Dermis microvascular lymphatic vessel endothelial cell (primary cell): ENCODE results near the gene AOC3. TPM values are rescaled to one million over a fixed set of nuclear protein-coding genes. Genes with fewer than 3 reads are reported as not detected.

Experiments
- DNase-seq, 2 donors: peaks; one replicate each; pipeline versions ENCODE4 v3.0.0 to v3.0.0-alpha.2; 2010; ENCODE audit warnings: low read depth in 2 of 2
- total RNA-seq: library from RNA; depleted of rRNA; stranded (reverse); fragments of >200 nt; gene quantifications from 2 replicates; pipeline ENCODE4 v1.2.1, GENCODE V29; 2014

Gene AOC3, protein sequence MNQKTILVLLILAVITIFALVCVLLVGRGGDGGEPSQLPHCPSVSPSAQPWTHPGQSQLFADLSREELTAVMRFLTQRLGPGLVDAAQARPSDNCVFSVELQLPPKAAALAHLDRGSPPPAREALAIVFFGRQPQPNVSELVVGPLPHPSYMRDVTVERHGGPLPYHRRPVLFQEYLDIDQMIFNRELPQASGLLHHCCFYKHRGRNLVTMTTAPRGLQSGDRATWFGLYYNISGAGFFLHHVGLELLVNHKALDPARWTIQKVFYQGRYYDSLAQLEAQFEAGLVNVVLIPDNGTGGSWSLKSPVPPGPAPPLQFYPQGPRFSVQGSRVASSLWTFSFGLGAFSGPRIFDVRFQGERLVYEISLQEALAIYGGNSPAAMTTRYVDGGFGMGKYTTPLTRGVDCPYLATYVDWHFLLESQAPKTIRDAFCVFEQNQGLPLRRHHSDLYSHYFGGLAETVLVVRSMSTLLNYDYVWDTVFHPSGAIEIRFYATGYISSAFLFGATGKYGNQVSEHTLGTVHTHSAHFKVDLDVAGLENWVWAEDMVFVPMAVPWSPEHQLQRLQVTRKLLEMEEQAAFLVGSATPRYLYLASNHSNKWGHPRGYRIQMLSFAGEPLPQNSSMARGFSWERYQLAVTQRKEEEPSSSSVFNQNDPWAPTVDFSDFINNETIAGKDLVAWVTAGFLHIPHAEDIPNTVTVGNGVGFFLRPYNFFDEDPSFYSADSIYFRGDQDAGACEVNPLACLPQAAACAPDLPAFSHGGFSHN
- 0.26 and 0.89 TPM in 2 replicates for total RNA-seq

DNA sequence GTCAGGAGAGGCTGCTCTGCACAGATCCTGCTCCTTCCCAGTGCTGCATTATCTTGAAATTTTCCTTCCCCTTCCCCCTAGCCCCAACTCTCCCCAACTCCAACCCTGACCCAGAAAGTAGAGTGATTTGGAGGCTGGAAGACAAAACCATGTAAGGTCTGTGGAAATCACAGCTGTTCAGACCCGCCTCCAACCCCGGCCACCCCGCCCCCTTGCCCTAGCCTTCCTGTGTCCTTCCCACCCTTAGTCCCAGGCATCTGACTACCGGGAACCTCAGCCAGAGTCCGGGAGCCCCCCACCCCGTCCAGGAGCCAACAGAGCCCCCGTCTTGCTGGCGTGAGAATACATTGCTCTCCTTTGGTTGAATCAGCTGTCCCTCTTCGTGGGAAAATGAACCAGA, at the start of gene AOC3:
TSS of gene AOC3 (plus strand) at position 246 of the 400 bp plus-strand sequence. CDS start at position 391, 145 bp downstream.
- DNase-seq, result no peak

- no peak for DNase-seq
Observed at GRCh38 chr17:42803074-42803883, 47.7 kb upstream of the AOC3 start.

DNA sequence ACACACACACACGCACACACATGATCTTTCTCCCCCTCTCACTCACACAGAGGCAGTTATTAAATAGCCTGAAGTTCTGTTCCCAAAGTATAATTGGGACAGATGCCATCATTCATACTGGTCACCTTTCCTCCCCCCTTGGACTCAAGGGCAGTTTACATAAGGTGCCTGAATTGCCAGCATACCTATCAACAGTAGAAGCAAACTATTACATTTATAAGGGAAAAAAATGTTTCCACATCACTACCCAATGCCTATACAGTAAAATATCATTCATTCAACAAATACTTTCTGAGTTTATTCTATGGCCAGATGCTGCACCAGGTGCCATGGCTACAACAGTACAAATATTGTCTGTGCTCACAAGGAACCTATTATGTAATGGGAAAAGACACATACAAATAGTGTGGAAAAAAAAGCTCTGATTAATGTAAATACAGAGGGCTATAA, 46.1 kb upstream of the AOC3 start:
- DNase-seq, result no peak

GRCh38 chr17:42806249-42806648, 44.8 kb upstream of the AOC3 start:
- DNase-seq, result no peak

DNA sequence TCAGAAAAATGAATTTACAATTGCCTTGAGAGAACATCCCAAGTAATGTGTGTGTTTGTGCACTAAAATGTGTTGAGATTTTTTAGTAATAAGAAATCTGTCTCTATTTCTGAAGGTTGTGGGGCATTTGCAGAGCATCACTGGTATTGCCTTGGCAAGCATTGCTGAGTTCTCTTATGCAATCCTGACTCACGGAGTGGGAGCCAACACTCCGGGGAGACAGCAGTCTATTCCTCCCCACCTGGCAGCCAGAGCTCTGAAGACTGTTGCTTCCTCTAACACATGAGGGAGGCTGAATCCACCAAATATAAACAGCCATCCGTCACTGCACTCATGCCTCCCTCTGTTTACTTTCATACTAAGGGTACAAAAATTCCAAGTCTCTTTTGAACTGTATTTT, 41.7 kb upstream of the AOC3 start:
- no peak for DNase-seq

GRCh38 chr17:42814633-42815399, 36.2 kb upstream of the AOC3 start:
- peak in 1 of 2 donors; percentile 79 for DNase-seq

GRCh38 chr17:42817866-42818265, 33.1 kb upstream of the AOC3 start:
- DNase-seq, result peak in 1 of 2 donors; percentile 23

DNA sequence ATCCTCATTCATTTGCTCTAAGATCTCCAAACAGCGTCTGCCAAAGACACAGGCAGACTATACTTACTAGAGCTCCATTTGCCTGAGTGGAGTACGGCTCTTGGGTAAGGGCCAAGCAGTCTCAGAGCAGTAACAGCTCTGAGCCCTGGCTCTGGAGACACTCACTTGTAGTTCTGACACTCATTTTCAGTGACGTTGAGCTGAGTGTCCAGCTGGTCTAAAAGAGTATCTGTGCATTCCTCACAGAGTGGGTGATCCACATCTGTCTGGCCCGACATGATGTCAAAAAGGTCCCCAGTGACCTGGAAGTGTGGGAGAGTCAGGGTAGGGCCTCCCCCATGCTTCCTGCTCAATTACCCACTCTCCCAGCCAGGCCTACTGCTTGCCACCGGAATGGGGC, 32.6 kb upstream of the AOC3 start:
- DNase-seq, result no peak

GRCh38 chr17:42819939-42820535, 31.0 kb upstream of the AOC3 start:
- DNase-seq, result peak; percentile 48 to 78

GRCh38 chr17:42821176-42821575, 29.8 kb upstream of the AOC3 start:
- DNase-seq, result no peak

DNA sequence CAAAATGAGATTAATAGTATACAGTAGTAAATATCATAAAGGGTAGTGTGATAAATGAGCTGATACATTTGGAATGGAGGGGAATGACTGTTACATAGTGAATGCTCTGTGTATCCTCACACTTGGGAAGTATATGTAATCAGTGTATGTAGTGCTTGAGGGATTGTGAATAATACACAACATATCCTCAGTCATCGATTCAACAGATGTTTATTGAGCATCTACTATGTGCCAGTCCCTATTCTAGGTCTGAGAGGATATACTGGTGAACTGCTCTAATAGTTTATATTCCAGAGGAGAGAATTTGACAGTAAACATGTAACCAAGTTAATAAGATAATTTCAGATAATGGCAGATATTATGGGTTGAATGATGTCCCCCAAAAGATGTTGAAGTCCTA, 23.5 kb upstream of the AOC3 start:
- no peak for DNase-seq

DNA sequence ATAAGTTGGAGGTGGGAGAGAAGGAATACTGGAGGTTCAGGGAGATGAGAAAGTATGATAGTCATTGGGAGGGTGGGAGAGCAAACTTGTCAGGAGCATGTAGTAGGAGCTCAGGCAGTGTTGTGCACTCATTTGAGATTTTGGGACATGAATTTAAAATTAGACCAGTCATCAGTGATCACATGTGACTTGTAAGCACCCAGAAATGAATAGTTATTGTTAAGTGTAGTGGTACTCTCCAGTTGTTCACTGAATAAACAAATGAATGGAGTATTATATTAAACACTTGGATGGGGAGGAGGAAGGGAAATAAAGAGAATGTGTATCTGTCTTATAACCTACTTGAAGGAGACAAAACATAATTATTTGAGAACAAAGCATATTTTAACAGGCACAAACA, 20.0 kb upstream of the AOC3 start:
- no peak for DNase-seq

DNA sequence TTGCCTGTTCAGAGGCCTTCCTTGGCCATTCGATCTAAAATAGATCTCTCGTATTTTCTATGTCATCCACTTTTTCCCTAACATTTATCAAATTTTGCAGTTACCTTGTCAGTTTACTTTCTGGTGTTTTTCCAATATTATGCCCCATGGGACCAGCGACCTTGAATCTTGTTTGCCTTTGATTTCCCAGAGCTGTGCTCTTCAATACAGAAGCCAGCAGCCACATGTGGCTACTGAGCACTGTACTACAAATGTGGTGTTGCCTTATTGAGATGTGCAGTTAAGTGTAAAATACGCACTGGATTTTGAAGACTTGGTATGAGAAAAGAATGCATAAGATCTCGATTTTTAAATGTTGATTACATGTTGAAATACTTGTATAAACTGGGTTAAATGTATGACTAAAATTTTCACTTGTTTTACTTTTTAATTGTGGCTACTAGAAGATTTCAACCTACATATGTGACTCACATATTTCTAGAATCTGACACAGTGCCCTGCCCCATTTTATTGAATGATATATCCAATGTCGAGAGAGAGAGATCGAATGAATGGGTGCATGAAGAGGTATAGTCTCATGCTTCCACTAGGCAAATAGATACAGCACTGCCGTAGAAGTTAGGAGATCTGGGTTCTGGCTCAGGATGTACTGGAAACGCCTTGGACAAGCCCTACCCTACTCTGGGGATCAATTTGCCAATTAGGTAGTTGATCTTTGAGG, 18.6 kb upstream of the AOC3 start:
- no peak for DNase-seq

- peak; percentile 78 to 88 for DNase-seq
Observed at GRCh38 chr17:42832934-42833766, 17.8 kb upstream of the AOC3 start, which contains the start of gene PSME3. Gene PSME3 (plus strand): TSS chr17:42833397. CDS start chr17:42833632, 235 bp downstream.

DNA sequence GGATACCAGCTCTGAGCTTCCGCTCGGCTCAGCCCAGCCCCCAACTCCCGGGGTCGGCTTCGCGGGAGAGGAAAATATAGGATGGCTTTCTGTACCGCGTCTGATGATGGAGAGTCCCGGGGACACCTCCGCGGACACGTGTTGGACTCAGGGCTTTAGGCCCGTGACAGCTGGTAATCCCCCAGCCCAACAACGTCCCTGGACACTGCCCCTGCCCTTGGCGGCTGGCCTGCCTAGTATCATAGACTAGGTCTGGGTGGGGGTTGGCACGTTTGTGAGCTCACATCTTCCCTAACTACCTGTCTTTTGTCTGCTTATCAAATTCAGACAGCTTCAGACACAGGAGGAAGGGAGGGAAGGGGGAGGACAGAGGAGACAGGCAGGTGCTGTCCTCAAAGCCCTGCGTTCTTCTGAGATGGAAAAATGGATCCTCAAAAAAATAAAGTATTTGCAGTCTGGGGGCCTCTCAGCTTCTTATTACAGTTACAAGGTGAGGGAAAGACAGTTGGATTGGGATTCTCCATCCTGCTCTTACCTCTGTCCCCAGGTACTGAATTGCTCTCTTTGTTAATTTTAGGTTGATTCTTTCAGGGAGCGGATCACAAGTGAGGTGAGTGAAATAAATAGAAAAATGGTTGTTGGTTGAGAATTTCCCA, 17.1 kb upstream of the AOC3 start:
- DNase-seq, result no peak

DNA sequence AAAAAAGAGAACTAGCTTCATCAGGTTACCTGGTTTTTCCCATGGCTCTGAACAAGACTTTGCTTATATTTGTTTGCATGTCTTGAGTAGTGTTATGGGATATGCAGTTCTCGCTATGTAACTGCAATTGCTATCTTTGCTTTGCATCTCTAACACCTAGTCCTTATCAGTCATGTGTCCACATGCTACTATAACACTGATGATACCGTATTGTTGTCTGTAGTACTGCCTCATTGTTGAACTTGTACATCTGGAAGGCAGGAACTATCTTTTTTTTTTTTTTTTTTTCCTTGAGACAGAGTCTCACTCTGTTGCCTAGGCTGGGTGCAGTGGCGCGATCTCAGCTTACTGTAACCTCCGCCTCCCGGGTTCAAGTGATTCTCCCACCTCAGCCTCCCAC, 15.3 kb upstream of the AOC3 start:
- DNase-seq, result no peak

GRCh38 chr17:42841975-42842685, 8.9 kb upstream of the AOC3 start:
- no peak for DNase-seq
